ENCODE results near the gene DRG1. TPM values are rescaled to one million over a fixed set of nuclear protein-coding genes. Genes with fewer than 3 reads are reported as not detected.
A peak's percentile ranks its signal among the peaks of the same experiment; 100 is the strongest.

DRG1 gene
- total and polyA plus RNA-seq, 5 experiments from 2014 or later, result 82.1 to 112 (median 92.7) TPM

DNA sequence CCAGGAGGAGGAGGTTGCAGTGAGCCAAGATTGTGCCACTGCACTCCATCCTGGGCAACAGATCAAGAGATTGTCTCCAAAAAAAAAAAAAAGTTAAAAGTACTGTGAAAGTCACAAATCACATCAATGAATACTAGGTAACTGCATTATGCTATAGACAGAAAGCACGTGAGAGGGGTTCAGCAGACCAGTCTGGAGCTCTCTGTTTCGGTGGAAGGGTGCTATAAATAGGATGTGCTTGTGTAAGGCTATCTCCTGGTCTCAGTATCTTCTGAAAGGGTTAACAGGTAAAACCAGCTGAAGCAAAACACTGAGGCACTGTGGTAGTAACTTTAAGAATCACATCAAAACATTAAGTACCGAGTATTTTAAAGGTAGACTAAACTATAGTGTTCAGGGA is 46.8 kb downstream of the DRG1 start:
- Mint-ChIP-seq H3K27me3 (no peaks in the 10 kb centered on the region), H3K36me3 (peaks cover 0 to 63% (median 3%) of the 10 kb centered on the region in 3 donors), H3K4me3 (no peak overlapping the region), H3K9me3 (no peaks in the 10 kb centered on the region), H3K27ac (no peak overlapping the region), H3K4me1 (peaks cover 0 to 6% (median 0%) of the 10 kb centered on the region in 4 donors)
- POLR2A ChIA-PET, result interaction anchor here (0.6 kb wide), 2 partner anchors 17 to 22 kb away, joined by 4 to 7 read pairs; no protein-coding TSS in a partner anchor
- DNase-seq (no peak), ATAC-seq (no peak)

DNA sequence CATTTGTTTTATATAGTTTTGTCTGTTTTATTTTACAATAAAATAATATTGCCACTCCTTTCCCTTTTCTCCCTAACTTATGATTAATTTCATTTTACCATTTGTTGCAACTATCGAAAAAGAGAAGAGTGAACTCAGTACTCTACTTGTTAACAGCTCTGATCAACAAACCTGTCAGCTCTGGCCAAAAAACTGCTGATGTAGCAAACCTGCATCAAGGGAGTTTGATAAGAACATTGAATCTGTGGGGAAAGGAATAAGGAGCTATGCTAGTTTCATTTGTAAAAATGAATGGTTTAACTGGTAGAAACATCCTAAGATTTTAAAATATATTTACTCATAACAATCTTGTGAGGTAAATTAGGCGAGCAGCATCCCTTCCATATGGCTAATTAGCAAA is 47.4 kb downstream of the DRG1 start:
- Mint-ChIP-seq H3K36me3 (peaks cover 0 to 57% (median 5%) of the 10 kb centered on the region in 3 donors), H3K27me3 (no peaks in the 10 kb centered on the region), H3K9me3 (no peaks in the 10 kb centered on the region), H3K4me1 (peaks cover 0 to 6% (median 0%) of the 10 kb centered on the region in 4 donors), H3K27ac (no peak overlapping the region), H3K4me3 (no peak overlapping the region)
- no peak for DNase-seq
- ATAC-seq, result no peak
- POLR2A ChIA-PET, result interaction anchor here (0.6 kb wide), 3 partner anchors 17 to 100 kb away, joined by 4 to 7 read pairs (median 4); no protein-coding TSS in a partner anchor

DNA sequence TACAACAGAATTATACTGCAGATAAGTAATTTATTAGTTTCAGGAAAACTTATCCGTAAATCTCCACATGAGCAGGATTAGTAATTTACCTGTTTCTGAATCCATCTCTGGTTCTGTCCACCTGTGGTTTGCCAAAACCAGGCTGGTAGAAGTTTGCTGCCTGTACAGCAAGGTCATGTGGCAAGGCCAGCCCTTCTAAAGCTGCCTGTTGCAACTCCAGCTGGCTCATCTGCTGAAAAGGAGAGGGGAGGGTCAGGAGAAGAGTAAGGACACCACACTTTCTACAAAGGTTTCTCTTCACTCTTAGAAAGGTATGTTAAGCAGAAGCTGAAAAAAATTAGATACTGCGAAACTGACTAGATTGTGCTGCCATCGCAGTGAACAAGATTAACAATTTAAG is 47.9 kb downstream of the DRG1 start:
- POLR2A ChIA-PET, result interaction anchor here (0.6 kb wide), 1 partner anchor 739 kb away, joined by 5 read pairs; no protein-coding TSS in a partner anchor
- ATAC-seq (no peak), DNase-seq (no peak)
- no peaks in the 10 kb centered on the region for H3K9me3 Mint-ChIP-seq
- peak overlapping the region in 2 of 10 donors; percentile 47 to 81 for H3K27ac Mint-ChIP-seq
- no peak overlapping the region for H3K4me3 Mint-ChIP-seq
- peaks cover 0 to 54% (median 5%) of the 10 kb centered on the region in 3 donors for H3K36me3 Mint-ChIP-seq
- H3K27me3 Mint-ChIP-seq, result no peaks in the 10 kb centered on the region
- H3K4me1 Mint-ChIP-seq, result peaks cover 0 to 6% (median 0%) of the 10 kb centered on the region in 4 donors

- ATAC-seq (no peak), DNase-seq (no peak)
- peaks cover 0 to 6% (median 0%) of the 10 kb centered on the region in 4 donors for H3K4me1 Mint-ChIP-seq
- no peaks in the 10 kb centered on the region for H3K9me3 Mint-ChIP-seq
- no peak overlapping the region for H3K27ac Mint-ChIP-seq
- H3K4me3 Mint-ChIP-seq, result no peak overlapping the region
- no peaks in the 10 kb centered on the region for H3K27me3 Mint-ChIP-seq
- H3K36me3 Mint-ChIP-seq, result peaks cover 0 to 52% (median 3%) of the 10 kb centered on the region in 3 donors
- POLR2A ChIA-PET, result no interaction called here
Measured at GRCh38 chr22:31448382-31448781, 49.0 kb downstream of the DRG1 start.

- peaks cover 0 to 54% (median 9%) of the 10 kb centered on the region in 3 donors for H3K36me3 Mint-ChIP-seq
- no peak overlapping the region for H3K4me3 Mint-ChIP-seq
Measured at GRCh38 chr22:31449506-31449905, 50.1 kb downstream of the DRG1 start.

GRCh38 chr22:31451709-31452571 is 52.5 kb downstream of the DRG1 start:
- ATAC-seq, result peak; percentile 49 to 57

More at GRCh38 chr22:31449506-31449905, 50.1 kb downstream of the DRG1 start:
- POLR2A ChIA-PET, result no interaction called here
- no peaks in the 10 kb centered on the region for H3K9me3 Mint-ChIP-seq
- no peaks in the 10 kb centered on the region for H3K27me3 Mint-ChIP-seq
- ATAC-seq (no peak), DNase-seq (no peak)
- peak overlapping the region in 2 of 10 donors; percentile 15 to 35 for H3K27ac Mint-ChIP-seq
- H3K4me1 Mint-ChIP-seq, result peaks cover 0 to 6% (median 0%) of the 10 kb centered on the region in 4 donors

DNA sequence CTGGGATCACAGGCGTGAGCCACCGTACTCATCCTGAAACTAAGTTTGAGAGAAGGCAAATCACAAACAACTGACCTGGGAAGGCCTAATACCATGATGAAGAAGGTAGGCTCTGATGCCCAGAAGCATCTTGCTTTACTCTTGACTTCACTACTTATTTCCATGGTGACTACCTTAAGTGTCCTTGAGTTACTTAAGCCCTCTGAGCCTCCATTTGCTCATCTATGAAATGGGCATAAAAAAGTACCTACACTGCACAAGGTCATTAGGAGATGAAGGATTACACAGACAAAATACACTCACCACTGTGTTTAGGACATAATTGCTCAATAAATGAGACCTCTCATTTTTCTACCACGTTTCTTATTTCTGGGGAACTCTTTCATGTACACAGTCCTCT is 62.3 kb downstream of the DRG1 start:
- POLR2A ChIA-PET, result no interaction called here

More at GRCh38 chr22:31451709-31452571, 52.5 kb downstream of the DRG1 start:
- POLR2A ChIA-PET, result interaction anchor here (0.6 to 1.4 kb wide), 3 partner anchors 9 to 109 kb away, joined by 3 to 8 read pairs (median 4); no protein-coding TSS in a partner anchor
- H3K9me3 Mint-ChIP-seq, result no peaks in the 10 kb centered on the region
- H3K27ac Mint-ChIP-seq, result peak overlapping the region in 6 of 10 donors; percentile 25 to 69 (median 48)
- no peak overlapping the region for H3K4me3 Mint-ChIP-seq
- peaks cover 0 to 6% (median 0%) of the 10 kb centered on the region in 4 donors for H3K4me1 Mint-ChIP-seq
- DNase-seq, result peak in 3 of 10 donors; percentile 8 to 34 (median 24)
- H3K36me3 Mint-ChIP-seq, result peaks cover 0 to 59% (median 15%) of the 10 kb centered on the region in 3 donors
- H3K27me3 Mint-ChIP-seq, result no peaks in the 10 kb centered on the region

DNA sequence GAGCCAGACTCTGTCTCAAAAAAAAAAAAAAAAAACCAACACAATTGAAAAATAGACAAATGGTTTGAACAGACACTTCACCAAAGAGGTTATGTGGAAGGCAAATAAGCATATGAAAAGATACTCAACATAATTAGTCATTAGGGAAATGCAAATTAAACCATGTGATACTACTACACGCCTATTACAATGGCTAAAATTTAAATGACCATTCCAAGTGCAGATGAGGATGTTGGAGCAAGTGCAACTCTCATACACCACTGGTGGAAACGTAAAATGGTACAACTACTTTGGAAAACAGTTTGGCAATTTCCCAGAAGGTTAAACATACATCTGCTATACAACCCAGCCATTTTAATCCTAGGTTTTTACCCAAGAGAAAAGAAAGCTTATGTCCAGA is 65.9 kb downstream of the DRG1 start:
- DNase-seq, result no peak
- POLR2A ChIA-PET, result no interaction called here
- no peaks in the 10 kb centered on the region for H3K27me3 Mint-ChIP-seq
- H3K4me3 Mint-ChIP-seq, result no peak overlapping the region
- ATAC-seq, result no peak
- H3K9me3 Mint-ChIP-seq, result no peaks in the 10 kb centered on the region
- peaks cover 0 to 4% (median 2%) of the 10 kb centered on the region in 4 donors for H3K4me1 Mint-ChIP-seq
- peaks cover 4 to 82% (median 18%) of the 10 kb centered on the region in 3 donors for H3K36me3 Mint-ChIP-seq
- H3K27ac Mint-ChIP-seq, result no peak overlapping the region

More for the DNA sequence above, 62.3 kb downstream of the DRG1 start:
- no peak for DNase-seq
- Mint-ChIP-seq H3K9me3 (no peaks in the 10 kb centered on the region), H3K36me3 (peaks cover 4 to 82% (median 21%) of the 10 kb centered on the region in 3 donors), H3K4me3 (no peak overlapping the region), H3K27me3 (no peaks in the 10 kb centered on the region), H3K27ac (no peak overlapping the region), H3K4me1 (peaks cover 0 to 4% (median 1%) of the 10 kb centered on the region in 4 donors)
- ATAC-seq, result no peak

- Mint-ChIP-seq H3K4me1 (peaks cover 6 to 20% (median 11%) of the 10 kb centered on the region in 4 donors), H3K4me3 (no peak overlapping the region), H3K9me3 (no peaks in the 10 kb centered on the region), H3K36me3 (peaks cover 0 to 82% (median 10%) of the 10 kb centered on the region in 3 donors), H3K27ac (peak overlapping the region in 1 of 10 donors; percentile 12), H3K27me3 (no peaks in the 10 kb centered on the region)
- POLR2A ChIA-PET, result interaction anchor here (1.0 kb wide), 1 partner anchor 31 kb away, joined by 8 read pairs; no protein-coding TSS in a partner anchor
- DNase-seq (no peak), ATAC-seq (no peak)
Measured at GRCh38 chr22:31474743-31475142, 75.3 kb downstream of the DRG1 start.

DNA sequence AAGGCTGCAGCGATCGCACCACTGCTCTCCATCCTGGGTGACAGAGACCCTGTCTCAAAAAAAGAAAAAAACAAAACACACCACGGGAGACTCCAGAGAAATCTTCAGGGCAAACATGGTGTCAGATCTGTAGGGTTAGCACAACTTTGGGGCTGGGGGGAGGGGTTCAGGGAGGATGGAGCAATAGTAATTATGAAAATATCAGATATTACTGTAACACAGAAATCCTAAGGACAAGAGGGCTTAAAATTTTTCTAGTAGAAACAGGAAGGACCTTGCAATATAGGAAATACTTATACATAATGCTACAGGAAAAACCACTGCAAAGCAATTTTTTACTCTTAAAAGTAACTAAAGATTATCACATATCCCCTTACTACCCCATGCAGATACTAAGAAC is 76.4 kb downstream of the DRG1 start:
- peaks cover 0 to 86% (median 10%) of the 10 kb centered on the region in 3 donors for H3K36me3 Mint-ChIP-seq
- no peaks in the 10 kb centered on the region for H3K9me3 Mint-ChIP-seq
- H3K27me3 Mint-ChIP-seq, result no peaks in the 10 kb centered on the region
- ATAC-seq (no peak), DNase-seq (no peak)
- no peak overlapping the region for H3K4me3 Mint-ChIP-seq
- peaks cover 6 to 20% (median 11%) of the 10 kb centered on the region in 4 donors for H3K4me1 Mint-ChIP-seq
- POLR2A ChIA-PET, result no interaction called here
- H3K27ac Mint-ChIP-seq, result no peak overlapping the region

GRCh38 chr22:31477329-31477728 is 77.9 kb downstream of the DRG1 start:
- ATAC-seq, result no peak
- POLR2A ChIA-PET, result interaction anchor here (0.7 to 1.1 kb wide), 2 partner anchors 12 to 1874 kb away, joined by 3 to 4 read pairs; no protein-coding TSS in a partner anchor
- H3K9me3 Mint-ChIP-seq, result no peaks in the 10 kb centered on the region
- no peak for DNase-seq
- peaks cover 0 to 87% (median 19%) of the 10 kb centered on the region in 3 donors for H3K36me3 Mint-ChIP-seq
- peak overlapping the region in 2 of 10 donors; percentile 2 to 31 for H3K27ac Mint-ChIP-seq
- H3K4me3 Mint-ChIP-seq, result no peak overlapping the region
- peaks cover 6 to 22% (median 11%) of the 10 kb centered on the region in 4 donors for H3K4me1 Mint-ChIP-seq
- H3K27me3 Mint-ChIP-seq, result no peaks in the 10 kb centered on the region

DNA sequence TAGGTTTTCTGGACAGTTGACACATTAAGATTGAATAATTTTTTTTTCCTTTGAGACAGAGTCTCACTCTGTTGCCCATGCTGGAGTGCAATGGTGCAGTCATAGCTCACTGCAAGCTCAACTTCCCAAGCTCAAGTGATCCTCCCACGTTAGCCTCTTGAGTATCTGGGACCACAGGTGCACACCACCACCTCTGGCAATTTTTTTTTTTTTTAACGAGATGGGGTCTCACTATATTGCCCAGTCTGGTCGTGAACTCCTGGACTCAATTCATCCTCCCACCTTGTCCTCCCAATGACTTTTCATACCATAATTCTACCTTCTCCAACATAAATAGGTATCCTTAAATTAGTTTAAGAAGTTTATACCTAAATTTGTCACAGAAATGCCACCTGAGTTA is 81.7 kb downstream of the DRG1 start:
- no peaks in the 10 kb centered on the region for H3K27me3 Mint-ChIP-seq
- H3K36me3 Mint-ChIP-seq, result peaks cover 0 to 94% (median 19%) of the 10 kb centered on the region in 3 donors
- ATAC-seq, result no peak
- no peak overlapping the region for H3K4me3 Mint-ChIP-seq
- no peaks in the 10 kb centered on the region for H3K9me3 Mint-ChIP-seq
- peaks cover 9 to 38% (median 28%) of the 10 kb centered on the region in 4 donors for H3K4me1 Mint-ChIP-seq
- POLR2A ChIA-PET, result no interaction called here
- no peak overlapping the region for H3K27ac Mint-ChIP-seq
- no peak for DNase-seq

Measured in naive thymus-derived CD8-positive, alpha-beta T cell (primary cell).